K562 (cell line): Measurements from ENCODE around the gene CACNA2D3. TPM values are rescaled to one million over a fixed set of nuclear protein-coding genes. Genes with fewer than 3 reads are reported as not detected.

ENCODE experiments used
- ATAC-seq: fragments of 200-7000 bp; cut with Tn5 transposase; 3 replicates; pipeline ENCODE4 v1.9.1; 2020; ENCODE audit warnings: moderate library complexity
- BruUV-seq: library from RNA; stranded (reverse); fragments of 400-500 nt; replicated peaks from 2 replicates; lab custom pipeline; 2021; lab: Mats Ljungman, UMichigan
- CTCF ChIA-PET: fragments of 300-600 bp; formaldehyde crosslinking; extraction: SDS; loops from one replicate; lab custom pipeline; 2021; ENCODE audit warnings: low intra/inter-chr PET ratio; lab: Yijun Ruan, JAX
- POLR2A ChIA-PET: fragments of 300-600, 350-650 bp; sonication (Branson Sonifier 250); formaldehyde crosslinking; extraction: SDS; loops from one replicate; lab custom pipeline; 2021; ENCODE audit warnings: antibody characterized with exemption, inconsistent platforms; lab: Yijun Ruan, JAX
- DNase-seq, 4 experiments: peaks; one replicate each; pipeline versions ENCODE4 v3.0.0 to v3.0.0-alpha.2; 2011 to 2018; ENCODE audit warnings: low spot score in 3 of 4, mixed read lengths in 3 of 4; ENCODE audit errors: extremely low read depth in 1 of 4
- FAIRE-seq: peaks from 2 replicates; lab custom pipeline; 2011; peaks lifted over from hg19 to GRCh38; lab: Jason Lieb, UNC
- H2AFZ ChIP-seq: 2 replicates; pipeline ENCODE4 v1.6.0; 2011; ENCODE audit warnings: low read depth, low read length, control low read depth, inconsistent platforms
- H3K27ac ChIP-seq: fragments of 200-600 bp; 3 replicates; pipeline ENCODE4 v1.8.0; 2011; ENCODE audit warnings: low read depth, mild to moderate bottlenecking, control low read depth, inconsistent platforms, low read length, moderate library complexity, mixed read lengths; ENCODE audit errors: extremely low read depth
- H3K27me3 ChIP-seq, 2 experiments: fragments of 300-600 bp in 1 of 2; 2 replicates in 1 of 2; 3 replicates in 1 of 2; pipeline versions ENCODE4 v1.6.0 to v1.8.0; 2011; ENCODE audit warnings: inconsistent platforms in 2 of 2, low read length in 2 of 2, mild to moderate bottlenecking in 1 of 2, mixed read lengths in 1 of 2, moderate library complexity in 1 of 2; ENCODE audit not compliant: control insufficient read depth in 2 of 2, insufficient read depth in 2 of 2
- H3K36me3 ChIP-seq: fragments of 300-600 bp; 3 replicates; pipeline ENCODE4 v1.8.0; 2011; ENCODE audit warnings: mild to moderate bottlenecking, low read length, inconsistent platforms; ENCODE audit not compliant: control insufficient read depth, insufficient read depth
- H3K4me1 ChIP-seq, 2 experiments: fragments of 200-600 bp in 1 of 2; replicated peaks in 1 of 2; 2 replicates in 1 of 2; 3 replicates in 1 of 2; pipeline versions ENCODE4 v1.5.1 to v1.8.0; 2011; ENCODE audit warnings: inconsistent platforms in 2 of 2, low read length in 2 of 2, mild to moderate bottlenecking in 1 of 2, mixed read lengths in 1 of 2, moderate library complexity in 1 of 2; ENCODE audit not compliant: control insufficient read depth in 2 of 2, insufficient read depth in 2 of 2
- H3K4me2 ChIP-seq: 2 replicates; pipeline ENCODE4 v1.6.1; 2011; ENCODE audit warnings: low read length, control low read depth, inconsistent platforms, mixed read lengths; ENCODE audit not compliant: insufficient read depth
- H3K4me3 ChIP-seq: fragments of 200-600 bp; sonication (generic), shearing (Covaris generic); 2 replicates; pipeline ENCODE4 v1.5.1; 2016; ENCODE audit warnings: control low read depth, inconsistent platforms
- H3K79me2 ChIP-seq: fragments of 200-600 bp; 3 replicates; pipeline ENCODE4 v1.8.0; 2011; ENCODE audit warnings: low read length, inconsistent platforms; ENCODE audit not compliant: control insufficient read depth, insufficient read depth
- H3K9ac ChIP-seq, 2 experiments: 2 replicates each; pipeline versions ENCODE4 v1.6.0 to v1.6.1; 2011; ENCODE audit warnings: low read depth in 2 of 2, low read length in 2 of 2, control low read depth in 1 of 2, inconsistent platforms in 1 of 2, mild to moderate bottlenecking in 1 of 2, mixed read lengths in 1 of 2; ENCODE audit not compliant: insufficient read depth in 1 of 2
- H3K9me1 ChIP-seq: one replicate; pipeline ENCODE4 v1.6.0; 2011; ENCODE audit warnings: inconsistent platforms, mild to moderate bottlenecking, low read length, moderate library complexity; ENCODE audit not compliant: control insufficient read depth, insufficient read depth
- H3K9me3 ChIP-seq: replicated peaks from 2 replicates; pipeline ENCODE4 v1.5.1; 2011; ENCODE audit warnings: low read depth, low read length, inconsistent platforms; ENCODE audit not compliant: control insufficient read depth, insufficient read depth
- H4K20me1 ChIP-seq: replicated peaks from 2 replicates; pipeline ENCODE4 v1.6.1; 2011; ENCODE audit warnings: low read length, inconsistent platforms, mixed read lengths; ENCODE audit not compliant: control insufficient read depth, insufficient read depth
- ADNP ChIP-seq: fragments of 200-800 bp; sonication (Bioruptor generic); IDR thresholded peaks from 2 replicates; pipeline ENCODE4 v1.6.1; 2016; ENCODE audit warnings: missing genetic modification characterization, missing compliant biosample characterization
- CTBP1 ChIP-seq: fragments of 450-650 bp; IDR thresholded peaks from 2 replicates; pipeline ENCODE4 v1.6.1; 2016; ENCODE audit warnings: borderline replicate concordance
- DPF2 ChIP-seq: fragments of 450-650 bp; IDR thresholded peaks from 2 replicates; pipeline ENCODE4 v1.6.1; 2016
- E2F8 ChIP-seq: fragments of 450-650 bp; IDR thresholded peaks from 2 replicates; pipeline ENCODE4 v1.7.1; 2018; ENCODE audit warnings: mild to moderate bottlenecking, low read depth; ENCODE audit not compliant: partially characterized antibody
- ELK1 ChIP-seq: sonication (generic); formaldehyde crosslinking; IDR thresholded peaks from 2 replicates; pipeline ENCODE4 v1.8.1; 2022; ENCODE audit warnings: missing genetic modification reagents
- HEY1 ChIP-seq: fragments of 250-450 bp; sonication (Bioruptor Pico); IDR thresholded peaks from 2 replicates; pipeline ENCODE4 v1.5.0; 2020; ENCODE audit warnings: mild to moderate bottlenecking, moderate library complexity, borderline replicate concordance
- KAT7 ChIP-seq: sonication (generic); formaldehyde crosslinking; IDR thresholded peaks from 2 replicates; pipeline ENCODE4 v1.8.0; 2022; ENCODE audit warnings: missing genetic modification reagents, mild to moderate bottlenecking, borderline replicate concordance
- KLF16 ChIP-seq: IDR thresholded peaks from 2 replicates; pipeline ENCODE4 v1.6.1; 2016; ENCODE audit warnings: antibody characterized with exemption
- NR3C1 ChIP-seq: sonication (generic); formaldehyde crosslinking; IDR thresholded peaks from 2 replicates; pipeline ENCODE4 v1.8.1; 2022; ENCODE audit warnings: missing genetic modification reagents
- POLR2H ChIP-seq: IDR thresholded peaks from 2 replicates; pipeline ENCODE4 v1.6.1; 2016; ENCODE audit warnings: missing genetic modification characterization, low read depth, mild to moderate bottlenecking, control low read depth, missing compliant biosample characterization, moderate library complexity
- SAFB2 ChIP-seq: fragments of 200-400 bp; formaldehyde crosslinking; IDR thresholded peaks from 2 replicates; pipeline ENCODE4 v1.6.1; 2018; ENCODE audit warnings: borderline replicate concordance, low read length, low read depth, moderate library complexity; ENCODE audit not compliant: severe bottlenecking
- TBL1XR1 ChIP-seq, 2 experiments: IDR thresholded peaks; 2 replicates each; pipeline ENCODE4 v1.6.1; 2012; ENCODE audit warnings: improper control_type of control experiment in 2 of 2, low read length in 2 of 2, mild to moderate bottlenecking in 1 of 2
- TCF7 ChIP-seq: sonication (generic); IDR thresholded peaks from 2 replicates; pipeline ENCODE4 v1.6.1; 2016; ENCODE audit warnings: antibody characterized with exemption, borderline replicate concordance
- TEAD2 ChIP-seq: fragments of 450-650 bp; IDR thresholded peaks from 2 replicates; pipeline ENCODE4 v1.6.1; 2016; ENCODE audit warnings: missing genetic modification characterization, control low read depth, missing compliant biosample characterization
- ZKSCAN8 ChIP-seq: fragments of 200-800 bp; sonication (Bioruptor generic); IDR thresholded peaks from 2 replicates; pipeline ENCODE4 v1.6.1; 2016; ENCODE audit warnings: missing genetic modification characterization, missing compliant biosample characterization
- ZNF133 ChIP-seq: fragments of 250-450 bp; sonication (Bioruptor Pico); IDR thresholded peaks from 2 replicates; pipeline ENCODE4 v1.4.0; 2020; ENCODE audit warnings: mild to moderate bottlenecking
- WGBS: fragments of 100-300 bp; shearing (Covaris generic); methylation state at CpG from one replicate; pipeline ENCODE4 v1.1.6; 2016; ENCODE audit warnings: low coverage, mixed read lengths; ENCODE audit not compliant: insufficient coverage; ENCODE audit errors: missing lambda C conversion rate; 5-methylcytosine and 5-hydroxymethylcytosine counted together
- in situ Hi-C: fragments of 300-500 bp; cut with MboI; formaldehyde crosslinking; loops from 4 replicates; pipeline ENCODE4 v1.15.0; 2018; ENCODE audit warnings: inconsistent platforms, mixed read lengths
- intact Hi-C: fragments of 100-400 bp; cut with micrococcal nuclease; formaldehyde crosslinking; loops from 2 replicates; pipeline ENCODE4 v1.14.2; 2022
- polyA plus RNA-seq, 8 experiments: library from polyadenylated mRNA; depleted of rRNA in 4 of 8; stranded (reverse) in 5 of 8; unstranded in 3 of 8; fragments of >200 nt; fragmentation: Nextera tagmentation in 2 of 8; fragmentation: Illumina TruSeq in 1 of 8; extraction: Ambion mirVana in 2 of 8; extraction: Trizol in 1 of 8; gene quantifications; 2 replicates each; pipeline versions ENCODE4 v1.2.1 to v1.2.3, GENCODE V29; 2011 to 2014; ENCODE audit warnings: inconsistent platforms in 1 of 8, missing spikeins in 1 of 8
- total RNA-seq, 7 experiments: library from RNA; depleted of rRNA in 6 of 7; stranded (reverse); fragments of >200 nt in 6 of 7; fragmentation: Illumina TruSeq in 2 of 7; extraction: Trizol in 2 of 7; gene quantifications; 2 replicates each; pipeline versions ENCODE4 v1.2.1 to v1.2.3, GENCODE V29; 2011 to 2021; ENCODE audit warnings: low replicate concordance in 1 of 7

Gene CACNA2D3
- total and polyA plus RNA-seq, 9 of the 15 experiments (the other 6 are each of a cell fraction or from before 2014, with no cell fraction given) = 0.01 TPM; not detected in 8

GRCh38 chr3:54759166-54759565 lies 636.8 kb downstream of the CACNA2D3 start:
- WGBS = 0% methylated on average over 2 of the region's 2 CpGs
- TF ChIP-seq SAFB2 (no peak), E2F8 (no peak), KLF16 (no peak), ZKSCAN8 (CRISPR knock-in tag) (no peak), TCF7 (no peak), TEAD2 (tag) (no peak), TBL1XR1 (IDR thresholded peaks at IDR 0.05; ENCODE audit: low read length in 2 of 2) (no peak), HEY1 (no peak), ELK1 (CRISPR knock-in tag) (no peak), KAT7 (CRISPR knock-in tag) (no peak), NR3C1 (CRISPR knock-in tag) (no peak), DPF2 (no peak), CTBP1 (no peak), ADNP (no peak), POLR2H (tag) (no peak), ZNF133 (no peak)
- Histone ChIP-seq H3K9me1 (no peaks in the 10 kb centered on the region), H3K9ac (no peak overlapping the region), H3K27ac (no peak overlapping the region), H3K9me3 (no peaks in the 10 kb centered on the region), H3K36me3 (no peaks in the 10 kb centered on the region), H3K4me2 (no peak overlapping the region), H2AFZ (no peak overlapping the region), H3K4me3 (no peak overlapping the region), H3K27me3 (no peaks in the 10 kb centered on the region; a peak in 1 of 5 replicates), H3K79me2 (no peaks in the 10 kb centered on the region), H4K20me1 (no peaks in the 10 kb centered on the region), H3K4me1 (no peaks in the 10 kb centered on the region)
- DNase-seq (no peak), FAIRE-seq (no peak), ATAC-seq (no peak)
- CTCF ChIA-PET = no interaction called here
- BruUV-seq = no TSS peak
- POLR2A ChIA-PET = interaction anchor here (0.7 kb wide), 1 partner anchor 224 kb away, joined by 5 read pairs; no protein-coding TSS in a partner anchor
- intact Hi-C loops = no loop called here
- in situ Hi-C loops = no loop called here
